HT-29 (cell line): ENCODE results near the gene TMEM151B. TPM values are rescaled to one million over a fixed set of nuclear protein-coding genes. Genes with fewer than 3 reads are reported as not detected.
"Not testable (repeated sequence)": the region's sequence is repeated elsewhere in the genome, so short reads cannot be mapped to it uniquely, and the experiment has no call there.

Experiments used
- DNase-seq: peaks from one replicate; pipeline ENCODE4 v3.0.0-alpha.2; 2015; ENCODE audit warnings: low spot score
- total RNA-seq: library from RNA; depleted of rRNA; stranded (reverse); fragments of >200 nt; shearing (Covaris generic); gene quantifications from 2 replicates; pipeline ENCODE4 v1.2.3, GENCODE V29; 2014

The TMEM151B gene
- total RNA-seq, 1 experiment from 2014 or later = not detected

- DNase-seq = peak; percentile 25
Observed at GRCh38 chr6:44304282-44305199, 34.3 kb downstream of the TMEM151B start.

- DNase-seq = no peak
Observed at GRCh38 chr6:44305200-44305725, 35.0 kb downstream of the TMEM151B start.

- DNase-seq = no peak
Observed at GRCh38 chr6:44306710-44307109, 36.5 kb downstream of the TMEM151B start.

- no peak for DNase-seq
Observed at GRCh38 chr6:44307217-44307616, 37.0 kb downstream of the TMEM151B start.

GRCh38 chr6:44309092-44309491 lies 38.8 kb downstream of the TMEM151B start:
- DNase-seq = no peak

GRCh38 chr6:44309631-44310030 lies 39.4 kb downstream of the TMEM151B start:
- no peak for DNase-seq

GRCh38 chr6:44310241-44310640 lies 40.0 kb downstream of the TMEM151B start:
- no peak for DNase-seq

- no peak for DNase-seq
Observed at GRCh38 chr6:44311304-44311703, 41.1 kb downstream of the TMEM151B start.

- DNase-seq = no peak
Observed at GRCh38 chr6:44311767-44312166, 41.5 kb downstream of the TMEM151B start.

- DNase-seq = peak; percentile 92
Observed at GRCh38 chr6:44312901-44313788, 42.9 kb downstream of the TMEM151B start, which contains the start of gene AARS2. Gene AARS2, minus strand, starts transcription at chr6:44313347. Its CDS starts 24 bp downstream, at chr6:44313323.

- not testable (repeated sequence) for DNase-seq
Observed at GRCh38 chr6:44314657-44315056, 44.4 kb downstream of the TMEM151B start.

GRCh38 chr6:44315516-44315915 lies 45.3 kb downstream of the TMEM151B start:
- no peak for DNase-seq

GRCh38 chr6:44315951-44316350 lies 45.7 kb downstream of the TMEM151B start:
- DNase-seq = no peak

- no peak for DNase-seq
Observed at GRCh38 chr6:44316481-44316880, 46.2 kb downstream of the TMEM151B start.

GRCh38 chr6:44317136-44317631 lies 46.9 kb downstream of the TMEM151B start:
- DNase-seq = not testable (repeated sequence)

- no peak for DNase-seq
Observed at GRCh38 chr6:44321210-44321609, 51.0 kb downstream of the TMEM151B start.

GRCh38 chr6:44327096-44327495 lies 56.8 kb downstream of the TMEM151B start:
- DNase-seq = no peak

GRCh38 chr6:44327760-44328159 lies 57.5 kb downstream of the TMEM151B start:
- no peak for DNase-seq

GRCh38 chr6:44328203-44328602 lies 58.0 kb downstream of the TMEM151B start:
- DNase-seq = not testable (repeated sequence)

- no peak for DNase-seq
Observed at GRCh38 chr6:44329858-44330257, 59.6 kb downstream of the TMEM151B start.

GRCh38 chr6:44332585-44332984 lies 62.3 kb downstream of the TMEM151B start:
- no peak for DNase-seq
